NCI-H2081 (cell line): Measurements from ENCODE around the gene SAMD8.
"Not testable (repeated sequence)": the region's sequence is repeated elsewhere in the genome, so short reads cannot be mapped to it uniquely, and the experiment has no call there.

Experiments
- DNase-seq, 2 experiments: peaks; one replicate each; lab custom pipeline; 2025; lab: John Stamatoyannopoulos, UW

Gene SAMD8

DNA sequence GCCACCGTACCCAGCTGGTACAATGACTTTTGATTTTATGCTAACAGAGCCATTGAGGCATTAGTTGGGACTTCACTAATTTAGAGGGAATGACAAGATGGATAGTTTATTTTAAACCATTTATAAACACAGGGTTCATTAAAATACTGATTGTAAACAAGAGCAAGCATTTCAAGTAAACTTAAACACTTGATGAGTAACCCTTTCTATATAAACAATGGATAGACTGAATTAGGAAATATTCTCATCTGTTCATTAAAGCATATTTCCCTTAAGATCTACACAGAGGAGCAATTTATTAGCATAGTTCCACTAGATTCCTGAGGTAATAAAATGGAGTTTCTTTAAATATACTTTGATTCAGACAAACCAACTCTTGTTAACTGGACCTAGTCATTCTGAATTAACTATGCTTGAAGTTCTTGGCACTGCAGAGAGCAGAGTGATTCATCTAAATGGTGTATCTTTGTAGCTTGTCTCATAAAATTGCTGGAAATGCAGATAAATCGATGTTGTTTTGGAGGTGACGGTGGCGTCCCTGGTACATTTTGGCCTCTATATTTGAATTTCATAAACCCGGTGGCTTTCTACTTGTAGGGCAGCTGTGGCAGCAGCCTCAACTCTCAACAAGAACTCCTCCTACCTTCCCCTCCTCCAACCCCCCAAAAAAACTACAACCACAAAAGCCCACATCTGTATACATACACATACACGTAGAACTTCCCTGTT, 83.7 kb downstream of the SAMD8 start:
- DNase-seq, result no peak

DNA sequence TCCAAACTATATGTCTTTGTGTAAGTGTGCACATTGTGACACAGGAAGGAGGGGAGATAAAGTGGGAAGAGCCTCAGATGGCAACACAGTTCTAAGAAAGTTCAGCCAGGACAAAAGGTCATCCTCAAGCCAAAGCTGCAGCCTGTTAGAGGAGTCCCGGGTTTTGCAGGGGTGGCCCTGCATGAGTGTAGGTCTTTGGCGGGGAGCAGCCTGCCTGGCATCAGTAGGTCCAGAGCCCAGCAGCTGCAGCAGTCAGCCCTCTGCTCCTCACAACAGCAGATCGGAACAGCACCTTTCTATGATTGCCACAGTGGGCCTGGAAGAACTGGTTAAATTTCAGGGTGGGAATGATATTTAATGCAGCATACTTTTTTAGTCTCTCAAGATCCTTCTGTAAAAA, 85.6 kb downstream of the SAMD8 start:
- no peak for DNase-seq

DNA sequence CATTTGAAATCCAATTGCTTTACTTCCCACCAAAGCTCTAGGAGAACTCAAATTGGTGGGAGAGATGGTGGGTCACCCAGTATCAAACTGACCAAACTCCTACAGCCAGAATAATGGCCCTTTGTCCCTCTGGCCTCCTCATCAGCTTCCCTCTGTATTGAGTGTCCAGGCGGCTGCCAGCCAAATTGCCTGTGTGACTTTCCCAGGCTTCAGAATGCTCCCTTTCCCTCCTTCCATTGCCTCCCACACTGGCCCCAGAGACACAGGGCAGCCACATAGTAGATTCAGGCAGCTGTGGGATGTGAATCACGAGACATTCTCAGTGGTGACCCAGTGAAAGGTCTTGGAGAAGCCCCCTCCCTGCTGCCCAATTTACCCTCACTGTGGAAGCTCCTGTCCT, 86.5 kb downstream of the SAMD8 start:
- DNase-seq, result no peak

DNA sequence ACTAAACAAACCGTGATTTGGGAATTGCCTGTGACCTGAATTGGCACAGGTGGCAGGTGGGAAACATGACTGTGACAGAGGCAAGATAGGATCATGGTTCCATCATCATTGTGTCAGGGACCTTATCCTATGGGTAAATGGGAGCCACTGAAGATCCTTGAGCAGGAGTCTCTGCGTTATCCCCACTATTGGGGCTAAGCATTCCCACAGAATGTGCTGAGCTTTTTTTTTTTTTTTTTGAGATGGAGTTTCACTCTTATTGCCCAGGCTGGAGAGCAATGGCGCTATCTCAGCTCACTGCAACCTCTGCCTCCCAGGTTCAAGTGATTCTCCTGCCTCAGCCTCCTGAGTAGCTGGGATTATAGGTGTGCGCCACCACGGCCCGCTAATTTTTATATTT, 88.5 kb downstream of the SAMD8 start:
- not testable (repeated sequence) for DNase-seq

DNA sequence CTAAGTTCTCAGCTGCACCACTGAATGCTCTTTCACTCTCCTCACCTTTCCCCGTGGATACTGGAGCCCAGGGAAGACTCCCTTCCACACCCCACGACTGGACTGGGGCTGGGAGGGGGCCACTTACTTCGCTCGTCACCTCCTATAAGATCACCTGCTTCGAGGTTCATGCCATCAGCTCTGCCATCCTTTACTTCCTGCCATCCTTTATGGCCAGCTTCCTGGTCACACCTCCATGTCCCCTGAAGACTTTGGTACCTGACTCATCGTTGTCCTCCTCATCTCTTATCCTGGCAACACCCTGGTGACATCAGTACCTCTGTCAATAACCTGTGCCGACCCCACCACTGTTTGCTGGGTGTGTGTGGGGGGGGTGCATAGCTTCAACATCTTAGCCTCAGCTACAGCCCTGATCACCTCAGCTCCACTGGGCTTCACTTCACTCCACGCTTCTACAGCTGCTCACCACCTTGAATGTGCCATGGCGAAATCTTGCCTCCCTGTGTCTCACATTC, 90.4 kb downstream of the SAMD8 start:
- no peak for DNase-seq

DNA sequence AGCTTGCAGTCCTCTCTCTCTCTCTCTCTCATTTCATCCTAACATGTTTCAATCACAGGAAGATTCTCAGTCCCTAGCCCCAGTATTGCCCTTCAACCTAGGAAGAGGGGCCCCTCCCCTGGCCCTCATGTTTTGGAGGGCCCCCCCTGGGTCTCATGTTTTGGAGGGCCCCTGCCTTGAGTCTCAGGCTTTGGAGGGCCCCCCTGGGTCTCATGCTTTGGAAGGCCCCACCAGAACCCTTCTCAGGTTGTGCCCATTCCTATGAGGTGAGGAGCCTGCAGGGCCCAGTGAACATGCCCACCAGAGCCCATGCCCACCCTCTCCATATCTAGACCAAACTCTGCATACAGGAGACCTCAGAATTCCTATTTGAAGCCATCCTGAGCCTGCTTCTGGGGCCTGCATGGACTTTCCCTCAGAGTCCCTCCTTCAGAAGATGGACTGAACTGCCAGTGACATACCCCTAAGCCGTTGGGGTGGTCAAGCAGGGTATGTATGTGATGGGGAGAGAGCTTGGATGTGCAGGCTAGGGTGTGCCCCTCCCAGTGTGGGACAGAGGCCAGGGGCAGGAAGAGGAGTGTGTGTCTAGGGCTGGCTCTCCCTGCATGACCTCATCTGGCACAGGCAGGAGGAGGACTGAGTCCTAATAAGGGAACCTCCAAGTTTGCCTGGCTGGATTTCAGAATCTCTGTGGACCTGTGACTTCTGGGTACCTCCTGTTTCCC, 91.0 kb downstream of the SAMD8 start:
- no peak for DNase-seq

DNA sequence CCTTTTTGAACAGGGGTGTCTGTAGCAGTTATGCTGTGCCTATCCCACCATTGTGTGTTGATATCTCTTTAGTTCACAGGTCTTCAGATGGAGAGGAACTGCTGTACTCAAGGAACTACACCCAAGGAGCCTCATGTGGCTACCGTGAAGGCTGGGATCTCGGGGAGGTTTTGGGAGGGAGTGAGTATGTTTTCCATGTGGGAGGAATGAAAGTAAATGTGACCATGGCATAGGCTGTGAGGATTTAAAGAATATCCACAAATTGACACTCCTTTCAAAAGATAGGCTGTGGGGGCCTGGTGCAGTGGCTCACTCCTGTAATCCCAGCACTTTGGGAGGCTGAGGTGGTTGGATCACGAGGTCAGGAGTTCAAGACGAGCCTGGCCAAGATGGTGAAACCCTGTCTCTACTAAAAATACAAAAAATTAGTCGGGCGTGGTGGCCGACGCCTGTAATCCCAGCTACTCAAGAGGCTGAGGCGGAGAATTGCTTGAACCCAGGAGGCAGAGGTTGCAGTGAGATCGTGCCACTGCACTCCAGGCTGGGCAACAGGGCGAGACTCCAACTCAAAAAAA, 91.7 kb downstream of the SAMD8 start:
- not testable (repeated sequence) for DNase-seq

DNA sequence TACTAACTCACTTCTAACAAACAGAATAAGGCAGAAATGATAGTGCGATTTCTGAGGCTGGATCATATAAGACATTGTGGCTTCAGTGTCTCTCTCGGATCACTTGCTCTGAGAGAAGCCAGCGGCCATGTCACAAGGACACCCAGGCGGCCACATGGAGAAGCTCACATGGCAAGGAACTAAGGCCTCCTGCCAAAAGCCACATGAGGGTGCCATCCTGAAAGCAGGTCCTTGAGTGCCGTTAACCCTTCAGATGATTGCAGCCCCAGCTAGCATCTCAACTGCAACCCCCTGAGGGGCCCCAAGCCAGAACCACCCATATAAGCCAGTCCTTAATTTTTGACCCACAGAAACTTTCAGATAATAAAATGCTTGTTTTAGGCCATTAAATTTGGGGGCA, 92.3 kb downstream of the SAMD8 start:
- no peak for DNase-seq

DNA sequence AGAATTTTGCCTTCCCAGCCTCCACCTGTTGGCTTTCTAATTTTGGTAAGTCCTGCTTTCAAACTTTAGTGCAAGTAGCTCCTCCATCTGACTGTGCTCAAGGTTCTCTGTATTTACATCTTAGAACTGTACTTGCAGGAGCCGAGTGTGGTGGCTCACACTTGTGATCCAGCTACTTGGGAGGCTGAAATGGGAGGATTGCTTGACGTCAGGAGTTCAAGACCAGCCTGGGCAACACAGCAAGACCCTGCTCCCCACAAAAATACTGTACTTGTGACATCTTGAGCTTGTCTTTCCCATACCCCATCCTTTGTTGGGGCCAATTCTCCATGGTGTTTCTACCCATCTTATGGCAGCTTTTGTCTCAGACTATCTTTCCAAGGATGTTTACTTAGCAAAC, 94.5 kb downstream of the SAMD8 start:
- no peak for DNase-seq

DNA sequence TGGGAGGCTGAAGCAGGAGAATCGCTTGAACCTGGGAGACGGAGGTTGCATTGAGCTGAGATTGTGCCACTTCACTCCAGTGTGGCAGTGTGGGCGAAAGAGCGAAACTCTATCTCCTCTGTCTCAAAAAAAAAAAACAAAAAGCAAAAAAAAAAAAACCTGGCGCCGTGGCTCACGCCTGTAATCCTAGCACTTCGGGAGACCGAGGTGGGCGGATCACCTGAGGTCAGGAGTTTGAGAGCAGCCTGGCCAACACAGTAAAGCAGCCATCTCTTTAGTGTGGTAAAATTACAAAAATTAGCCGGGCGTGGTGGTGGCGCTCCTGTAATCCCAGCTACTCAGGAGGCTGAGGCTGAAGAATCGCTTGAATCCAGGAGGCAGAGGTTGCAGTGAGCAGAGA, 95.2 kb downstream of the SAMD8 start:
- not testable (repeated sequence) for DNase-seq

DNA sequence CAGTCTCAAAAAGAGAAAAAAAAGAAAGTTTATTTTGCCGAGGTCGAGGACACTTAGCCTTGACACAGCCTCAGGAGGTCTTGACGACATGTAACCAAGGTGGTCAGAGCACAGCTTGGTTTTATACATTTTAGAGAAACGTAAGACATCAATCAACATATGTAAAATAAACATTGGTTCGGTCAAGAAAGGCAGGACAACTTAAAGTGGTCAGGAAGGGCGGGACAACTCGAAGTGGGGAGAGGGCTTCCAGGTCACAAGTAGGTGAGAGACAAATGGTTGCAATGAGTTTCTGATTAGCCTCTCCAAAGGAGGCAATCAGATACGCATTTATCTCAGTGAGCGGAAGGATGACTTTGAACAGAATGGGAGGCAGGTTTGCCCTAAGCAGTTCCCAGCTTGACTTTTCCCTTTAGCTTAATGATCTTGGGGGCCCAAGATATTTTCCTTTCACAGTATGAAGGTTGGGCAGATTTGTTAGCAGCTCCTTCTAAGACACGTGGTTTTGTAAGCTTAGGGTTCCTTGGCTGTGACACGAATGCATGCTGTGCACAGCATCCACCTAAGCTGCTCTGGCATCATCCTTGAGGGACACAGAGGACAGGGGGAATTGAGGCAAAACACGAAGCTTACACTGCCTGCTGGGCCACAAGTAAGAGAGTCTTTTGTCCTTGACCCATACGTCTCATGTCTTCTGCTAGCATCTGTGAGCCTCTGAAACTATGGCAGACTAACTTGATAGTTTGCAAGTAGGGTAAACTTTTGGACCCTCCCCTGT, 95.8 kb downstream of the SAMD8 start:
- DNase-seq, result no peak

DNA sequence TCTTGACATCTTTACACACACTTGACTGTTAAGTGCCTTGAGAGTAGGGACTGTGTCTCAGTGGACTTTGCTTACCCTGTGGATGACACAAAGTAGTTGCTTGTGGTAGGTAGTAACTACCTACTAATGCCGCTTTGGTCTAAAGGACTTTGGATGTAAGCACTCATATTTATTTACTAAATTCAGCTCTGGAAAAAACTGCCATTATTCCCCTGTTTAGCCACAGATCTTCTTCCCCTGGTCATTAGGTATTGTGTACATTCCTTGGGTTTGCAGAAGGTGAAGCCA, 96.3 kb downstream of the SAMD8 start:
- DNase-seq, result no peak

DNA sequence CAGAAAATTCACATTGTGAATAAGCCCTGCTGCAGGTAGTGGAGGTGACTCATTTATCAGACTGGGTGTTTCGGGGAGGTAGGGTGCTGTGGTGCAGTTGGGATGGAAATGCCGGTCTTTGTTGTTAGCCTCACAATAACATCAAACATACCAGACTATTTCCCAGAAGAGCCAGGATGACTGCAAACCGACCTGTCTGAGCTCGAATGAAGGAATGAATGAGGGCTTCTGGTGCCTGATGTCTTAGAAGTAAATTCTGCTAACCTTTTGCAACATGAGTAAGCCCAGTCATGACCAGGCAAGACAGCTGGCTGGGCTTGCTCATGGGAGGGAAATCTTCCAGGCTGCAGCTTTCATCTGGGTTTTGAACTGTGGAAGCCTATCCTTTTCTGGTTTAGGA, 96.7 kb downstream of the SAMD8 start:
- DNase-seq, result no peak

DNA sequence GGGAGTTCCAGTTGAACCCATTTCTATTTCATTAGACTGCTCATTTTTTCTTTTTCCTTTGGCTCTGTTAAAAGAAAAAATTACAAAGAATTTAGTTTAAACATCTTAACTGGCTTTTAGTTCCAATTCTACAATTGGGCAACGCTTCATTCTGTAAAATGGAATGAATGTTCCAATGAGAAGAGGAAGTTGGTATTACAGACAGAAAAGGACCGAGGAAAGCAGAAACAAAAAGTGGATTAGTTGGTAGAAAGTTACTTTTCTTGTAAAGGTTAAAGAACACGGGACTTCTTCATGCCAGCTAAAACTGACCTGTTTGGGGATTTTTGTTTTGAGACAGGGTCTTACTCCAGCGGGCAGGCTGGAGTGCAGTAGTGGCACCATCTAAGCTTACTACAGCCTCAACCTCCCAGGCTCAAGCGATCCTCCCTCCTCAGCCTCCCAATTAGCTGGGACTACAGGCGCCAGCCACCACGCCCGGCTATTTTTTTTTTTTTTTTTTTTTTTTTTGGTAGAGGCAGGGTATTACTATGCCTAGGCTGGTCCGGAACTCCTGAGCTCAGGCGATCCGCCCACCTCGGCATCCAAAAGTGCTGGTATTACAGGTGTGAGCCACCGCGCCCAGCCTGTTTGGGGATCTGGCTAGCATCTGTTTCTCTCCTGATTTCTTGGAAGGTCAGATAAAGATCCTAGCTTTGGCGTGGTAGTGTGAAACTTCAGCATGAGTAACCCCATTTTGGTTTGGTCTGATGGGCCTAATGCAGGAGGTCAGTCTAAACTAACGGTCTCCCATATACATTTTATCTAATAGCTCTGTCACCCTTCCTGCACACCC, 97.8 kb downstream of the SAMD8 start:
- DNase-seq, result no peak

DNA sequence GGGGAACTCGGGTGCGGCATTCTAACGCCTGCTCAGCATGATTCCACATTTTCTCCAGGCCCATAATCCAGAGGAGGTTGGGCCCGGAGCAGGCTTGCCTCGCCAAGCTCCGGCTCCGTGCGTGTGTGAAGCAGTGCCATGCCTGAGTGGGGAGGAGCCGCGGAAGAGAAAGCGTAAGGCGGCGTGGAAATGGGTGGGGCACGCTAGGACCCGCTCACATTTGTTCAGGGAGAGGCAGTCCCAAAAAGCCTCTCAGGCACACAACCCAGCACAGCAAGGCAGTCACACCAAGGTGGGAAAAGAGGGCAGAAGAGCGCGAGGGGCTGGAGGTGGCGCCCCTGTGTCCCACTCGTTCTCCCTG, 98.4 kb downstream of the SAMD8 start:
- DNase-seq, result peak; percentile 51 to 62

DNA sequence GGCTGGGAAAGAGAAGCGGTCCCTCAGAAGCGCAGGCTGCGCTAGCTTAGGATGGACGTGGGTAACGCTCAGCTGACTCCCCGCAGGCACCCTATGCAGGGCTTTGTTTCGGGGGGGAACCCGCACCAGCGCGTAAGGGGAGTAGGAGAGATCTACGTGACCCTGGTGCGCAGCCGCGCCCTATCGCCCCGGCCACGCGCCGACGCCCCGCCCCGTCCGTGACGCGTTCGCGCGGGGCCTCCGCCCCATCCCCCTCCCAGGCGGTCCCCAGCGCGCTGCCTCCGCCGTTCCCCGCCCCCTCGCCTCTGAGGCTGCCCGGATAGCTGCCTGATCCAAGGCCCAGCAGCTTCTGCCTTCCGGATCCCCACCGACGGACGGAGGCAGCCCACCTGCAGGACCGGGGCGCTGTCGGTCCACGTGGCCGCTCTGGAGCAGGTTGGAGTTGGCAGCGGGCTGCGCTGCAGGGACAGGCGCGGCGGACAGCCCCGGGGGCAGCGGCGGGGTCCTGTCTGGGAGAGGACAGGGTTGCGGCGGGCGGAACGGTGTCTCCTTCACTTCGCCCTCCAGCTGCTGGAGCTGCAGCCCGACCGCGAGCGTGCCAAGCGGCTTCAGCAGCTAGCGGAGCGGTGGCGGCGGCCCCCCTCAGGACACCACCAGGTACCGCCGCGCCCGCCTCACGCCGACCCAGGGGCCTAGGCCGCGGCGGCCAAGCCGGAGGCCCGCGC, 99.0 kb downstream of the SAMD8 start, which contains the start of gene VDAC2:
Gene VDAC2 (plus strand): TSS at position 515 of the 725 bp plus-strand sequence. CDS start 363 bp downstream, outside the sequence.
- peak; percentile 72 to 84 for DNase-seq

DNA sequence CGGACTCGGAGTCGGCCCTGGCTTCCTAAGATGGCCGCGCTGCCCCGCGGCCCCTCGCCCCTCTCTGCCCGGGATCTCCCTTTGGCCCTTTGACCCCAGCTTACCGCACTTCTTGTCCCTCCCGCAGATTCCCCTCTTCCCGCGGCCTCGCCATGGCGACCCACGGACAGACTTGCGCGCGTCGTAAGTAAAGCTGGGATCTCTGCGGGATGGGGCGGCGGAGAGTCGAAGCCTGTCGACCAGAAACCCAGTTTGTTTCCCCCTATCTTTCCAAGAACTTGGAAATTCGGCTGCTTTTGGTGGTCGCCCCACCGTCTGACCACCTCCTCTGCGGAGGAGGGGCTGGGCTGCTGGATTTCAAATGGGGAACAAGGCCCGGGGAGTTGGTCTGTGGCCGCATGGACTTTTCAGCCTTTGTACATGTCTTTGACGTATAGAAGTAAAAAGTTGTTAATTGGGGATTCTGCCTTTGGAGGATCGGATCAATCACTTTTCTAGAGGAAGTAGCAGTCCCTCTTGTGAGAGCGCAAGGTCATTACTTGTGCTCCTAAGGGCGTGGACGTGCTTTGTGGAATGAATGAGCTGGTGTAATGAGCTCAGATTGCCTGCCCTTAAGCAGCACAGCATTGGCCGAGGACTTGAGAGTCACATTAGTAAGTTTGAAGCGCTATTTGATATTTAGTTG, 99.7 kb downstream of the SAMD8 start:
- peak in 1 of 2 experiments; percentile 29 for DNase-seq

DNA sequence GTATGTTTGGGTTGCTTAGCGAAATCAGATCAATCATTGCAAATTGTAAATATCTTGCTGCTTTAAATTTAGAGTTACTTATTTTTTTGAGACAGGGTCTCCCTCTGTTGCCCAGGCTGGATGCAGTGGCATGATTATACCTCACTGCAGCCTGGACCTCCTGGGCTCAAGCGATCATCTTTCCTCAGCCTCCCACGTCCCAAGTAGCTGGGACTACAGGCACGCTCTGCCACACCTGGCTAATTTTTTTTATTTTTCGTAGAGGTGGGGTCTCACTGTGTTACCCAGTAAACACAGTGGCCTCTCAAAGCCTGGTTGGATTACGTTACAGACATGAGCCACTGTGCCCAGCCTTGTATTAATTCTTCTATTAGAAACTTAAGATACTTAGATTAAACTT, 100.9 kb downstream of the SAMD8 start:
- no peak for DNase-seq

DNA sequence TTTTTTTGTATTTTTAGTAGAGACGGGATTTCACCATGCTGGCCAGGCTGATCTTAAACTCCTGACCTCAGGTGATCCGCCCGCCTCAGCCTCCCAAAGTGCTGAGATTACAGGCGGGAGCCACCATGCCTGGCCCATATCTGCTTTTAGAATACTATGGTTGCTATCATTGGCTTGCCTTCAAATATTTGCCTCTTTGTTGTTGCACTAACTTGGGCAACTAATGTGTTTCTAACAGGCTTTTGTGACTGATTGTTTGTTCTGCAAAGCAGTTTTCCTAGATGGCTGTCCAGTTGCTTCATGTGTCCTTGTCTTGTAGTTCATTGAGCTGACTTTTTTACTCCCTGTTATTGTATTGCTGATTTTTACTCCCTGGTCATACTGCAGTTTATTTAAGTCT, 108.8 kb downstream of the SAMD8 start:
- DNase-seq, result no peak

DNA sequence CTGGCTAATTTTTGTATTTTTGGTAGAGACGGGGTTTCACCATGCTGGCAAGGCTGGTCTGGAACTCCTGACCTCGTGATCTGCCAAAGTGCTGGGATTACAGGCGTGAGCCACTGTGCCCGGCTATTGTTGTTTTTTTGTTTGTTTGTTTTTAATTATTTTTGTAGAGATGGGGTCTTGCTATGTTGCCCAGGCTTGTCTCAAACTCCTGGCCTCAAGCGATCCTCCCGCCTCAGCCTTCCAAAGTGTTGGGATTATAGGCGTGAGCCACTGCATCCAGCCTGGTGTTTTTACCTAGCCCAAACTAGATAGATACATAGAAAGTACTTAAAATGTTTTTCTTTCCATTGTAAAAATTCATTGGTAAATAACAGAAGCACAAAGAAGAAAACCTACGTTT, 110.0 kb downstream of the SAMD8 start:
- not testable (repeated sequence) for DNase-seq
